A673 (cell line): ENCODE data around the gene COMP. TPM values are rescaled to one million over a fixed set of nuclear protein-coding genes. Genes with fewer than 3 reads are reported as not detected.

Experiments used
- BruUV-seq: library from RNA; stranded (reverse); fragments of 400-500 nt; replicated peaks from 2 replicates; lab custom pipeline; 2021; lab: Mats Ljungman, UMichigan
- CTCF ChIA-PET: fragments of 300-600 bp; sonication (Branson Sonifier 250); formaldehyde crosslinking; loops from one replicate; lab custom pipeline; 2022; ENCODE audit warnings: antibody characterized with exemption; lab: Charles Lee
- POLR2A ChIA-PET: fragments of 300-600 bp; sonication (Branson Sonifier 250); formaldehyde crosslinking; loops from one replicate; lab custom pipeline; 2022; ENCODE audit warnings: antibody characterized with exemption; ENCODE audit not compliant: low non-redundant PET; lab: Charles Lee
- DNase-seq: peaks from one replicate; pipeline ENCODE4 v3.0.0-alpha.2; 2015; ENCODE audit warnings: low spot score
- H3K27ac ChIP-seq: fragments of 200-600 bp; sonication (generic); 2 replicates; pipeline ENCODE4 v1.5.1; 2016; ENCODE audit warnings: mixed run types, low read depth, mild to moderate bottlenecking, mixed read lengths, antibody characterized with exemption, low read length; ENCODE audit not compliant: poor library complexity, severe bottlenecking
- H3K27me3 ChIP-seq: fragments of 200-600 bp; sonication (generic); replicated peaks from 2 replicates; pipeline ENCODE4 v1.6.1; 2017; ENCODE audit warnings: mixed run types, low read depth, mild to moderate bottlenecking, mixed read lengths, antibody characterized with exemption, low read length; ENCODE audit not compliant: insufficient read depth, poor library complexity
- H3K36me3 ChIP-seq: fragments of 200-600 bp; sonication (generic); 2 replicates; pipeline ENCODE4 v1.6.1; 2016; ENCODE audit warnings: mixed run types, mild to moderate bottlenecking, mixed read lengths, antibody characterized with exemption, low read length; ENCODE audit not compliant: insufficient read depth, poor library complexity, severe bottlenecking
- H3K4me1 ChIP-seq: fragments of 200-600 bp; sonication (generic); 2 replicates; pipeline ENCODE4 v1.6.1; 2017; ENCODE audit warnings: mixed run types, mild to moderate bottlenecking, mixed read lengths, antibody characterized with exemption, low read length; ENCODE audit not compliant: insufficient read depth, poor library complexity, severe bottlenecking
- H3K4me3 ChIP-seq: fragments of 200-600 bp; sonication (generic); 2 replicates; pipeline ENCODE4 v1.5.1; 2016; ENCODE audit warnings: low read depth, mixed run types, mild to moderate bottlenecking, mixed read lengths, low read length; ENCODE audit not compliant: poor library complexity, severe bottlenecking
- H3K9me3 ChIP-seq: fragments of 200-600 bp; sonication (generic); 2 replicates; pipeline ENCODE4 v1.6.1; 2016; ENCODE audit warnings: mixed run types, low read depth, mild to moderate bottlenecking, mixed read lengths, antibody characterized with exemption, low read length; ENCODE audit not compliant: poor library complexity, severe bottlenecking
- EZH2 ChIP-seq: fragments of 200-600 bp; sonication (generic); IDR thresholded peaks from 2 replicates; pipeline ENCODE4 v1.6.1; 2017; ENCODE audit warnings: borderline replicate concordance, low read depth, mild to moderate bottlenecking, mixed read lengths, antibody characterized with exemption, low read length; ENCODE audit not compliant: poor library complexity, severe bottlenecking
- intact Hi-C: fragments of 100-400 bp; cut with micrococcal nuclease; formaldehyde crosslinking; loops from one replicate; pipeline ENCODE4 v1.10.0; 2022; ENCODE audit not compliant: unreplicated experiment
- total RNA-seq: library from RNA; stranded (reverse); gene quantifications from 2 replicates; pipeline ENCODE4 v1.2.3, GENCODE V29; 2021
- TF ChIP-seq, protein P1 (sequence below): fragments of 300-800, 200-600 bp; sonication (generic); conservative IDR thresholded peaks from 2 replicates; pipeline ENCODE4 v1.5.1; 2017; ENCODE audit warnings: low read depth, mild to moderate bottlenecking, antibody characterized with exemption, low read length, moderate library complexity, mixed read lengths

COMP gene
- total RNA-seq, 1 experiment from 2014 or later, result not detected

DNA sequence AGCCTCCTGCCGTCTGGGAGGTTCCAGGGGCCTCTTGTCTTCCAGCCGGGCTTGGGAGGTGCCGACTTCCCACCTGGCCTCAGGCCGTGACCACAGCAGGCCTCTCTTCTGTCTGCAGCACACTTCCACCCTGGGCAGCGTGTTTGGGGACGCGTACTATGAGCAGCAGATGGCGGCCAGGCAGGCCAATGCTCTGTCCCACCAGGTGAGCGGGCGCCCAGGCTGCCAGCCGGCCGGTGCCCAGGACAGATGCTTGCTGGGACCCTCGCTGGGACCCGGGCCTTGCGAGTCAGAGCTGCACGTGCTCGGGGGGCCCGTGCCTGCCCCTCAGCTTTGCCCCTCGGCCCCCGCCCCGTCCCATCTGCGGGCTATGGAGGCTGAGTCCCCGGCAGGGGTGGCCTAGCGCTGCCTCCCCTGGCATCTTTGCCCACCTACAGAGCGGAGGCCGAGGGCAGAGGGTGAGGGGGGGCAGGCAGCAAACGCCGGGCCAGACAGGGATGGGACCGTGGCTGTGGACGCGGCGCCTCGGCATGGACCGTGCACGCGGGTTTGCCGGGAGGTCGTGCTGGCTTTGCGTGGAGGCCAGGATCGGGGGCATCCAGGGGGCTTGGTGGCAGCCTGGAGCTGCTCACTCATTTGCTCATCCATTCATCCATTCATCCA, 16.2 kb downstream of the COMP start:
- no peak overlapping the region for H3K27ac ChIP-seq
- BruUV-seq, result no TSS peak
- H3K36me3 ChIP-seq, result no peaks in the 10 kb centered on the region
- ChIA-PET CTCF (no interaction called here), POLR2A (no interaction called here)
- H3K4me1 ChIP-seq, result no peaks in the 10 kb centered on the region
- H3K27me3 ChIP-seq, result no peaks in the 10 kb centered on the region
- no peak overlapping the region for H3K4me3 ChIP-seq
- TF ChIP-seq, protein P1, sequence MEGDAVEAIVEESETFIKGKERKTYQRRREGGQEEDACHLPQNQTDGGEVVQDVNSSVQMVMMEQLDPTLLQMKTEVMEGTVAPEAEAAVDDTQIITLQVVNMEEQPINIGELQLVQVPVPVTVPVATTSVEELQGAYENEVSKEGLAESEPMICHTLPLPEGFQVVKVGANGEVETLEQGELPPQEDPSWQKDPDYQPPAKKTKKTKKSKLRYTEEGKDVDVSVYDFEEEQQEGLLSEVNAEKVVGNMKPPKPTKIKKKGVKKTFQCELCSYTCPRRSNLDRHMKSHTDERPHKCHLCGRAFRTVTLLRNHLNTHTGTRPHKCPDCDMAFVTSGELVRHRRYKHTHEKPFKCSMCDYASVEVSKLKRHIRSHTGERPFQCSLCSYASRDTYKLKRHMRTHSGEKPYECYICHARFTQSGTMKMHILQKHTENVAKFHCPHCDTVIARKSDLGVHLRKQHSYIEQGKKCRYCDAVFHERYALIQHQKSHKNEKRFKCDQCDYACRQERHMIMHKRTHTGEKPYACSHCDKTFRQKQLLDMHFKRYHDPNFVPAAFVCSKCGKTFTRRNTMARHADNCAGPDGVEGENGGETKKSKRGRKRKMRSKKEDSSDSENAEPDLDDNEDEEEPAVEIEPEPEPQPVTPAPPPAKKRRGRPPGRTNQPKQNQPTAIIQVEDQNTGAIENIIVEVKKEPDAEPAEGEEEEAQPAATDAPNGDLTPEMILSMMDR, result no peak
- H3K9me3 ChIP-seq, result no peaks in the 10 kb centered on the region
- no peak for DNase-seq
- intact Hi-C loops, result loop anchor here (5.0 kb wide), 1 partner anchor 72 kb away; no protein-coding TSS in a partner anchor

DNA sequence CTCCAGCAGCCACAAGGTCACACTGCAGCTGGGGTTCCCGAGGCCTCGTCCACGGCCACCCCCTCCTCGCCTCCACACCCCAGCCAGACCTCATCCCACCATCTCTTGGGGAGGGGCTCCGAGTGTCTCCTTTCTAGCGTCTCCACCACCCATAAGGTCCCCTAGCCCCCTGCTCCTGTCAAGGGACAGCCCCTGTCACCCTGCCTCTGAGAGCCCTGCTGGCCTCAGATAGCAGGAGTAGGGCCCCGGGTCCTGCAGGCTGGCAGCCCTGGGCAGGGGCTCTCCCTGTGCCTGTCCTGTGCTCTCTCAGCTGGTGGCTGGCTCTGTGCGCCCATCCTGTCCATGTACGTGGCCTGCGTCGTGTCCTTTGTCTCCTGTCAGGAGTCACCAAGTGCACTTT, 17.0 kb downstream of the COMP start:
- Histone ChIP-seq H3K27me3 (no peaks in the 10 kb centered on the region), H3K9me3 (no peaks in the 10 kb centered on the region), H3K4me3 (no peak overlapping the region), H3K27ac (no peak overlapping the region), H3K36me3 (no peaks in the 10 kb centered on the region), H3K4me1 (no peaks in the 10 kb centered on the region)
- intact Hi-C loops, result loop anchor here (5.0 kb wide), 1 partner anchor 73 kb away; no protein-coding TSS in a partner anchor
- BruUV-seq, result no TSS peak
- TF ChIP-seq EZH2, result no peak
- POLR2A ChIA-PET, result no interaction called here
- DNase-seq, result no peak
- CTCF ChIA-PET, result no interaction called here

GRCh38 chr19:18773682-18774081, 17.4 kb downstream of the COMP start:
- TF ChIP-seq, protein P1, result no peak
- no peak for TF ChIP-seq EZH2
- no TSS peak for BruUV-seq
- no peak for DNase-seq
- Histone ChIP-seq H3K4me3 (no peak overlapping the region), H3K27ac (no peak overlapping the region), H3K9me3 (no peaks in the 10 kb centered on the region), H3K4me1 (no peaks in the 10 kb centered on the region), H3K36me3 (no peaks in the 10 kb centered on the region), H3K27me3 (no peaks in the 10 kb centered on the region)
- intact Hi-C loops, result loop anchor here (5.0 kb wide), 1 partner anchor 74 kb away; no protein-coding TSS in a partner anchor
- ChIA-PET CTCF (no interaction called here), POLR2A (no interaction called here)
